Measurements from ENCODE around the gene SAV1.
"Not testable (repeated sequence)": the region's sequence is repeated elsewhere in the genome, so short reads cannot be mapped to it uniquely, and the experiment has no call there.

SAV1 gene

DNA sequence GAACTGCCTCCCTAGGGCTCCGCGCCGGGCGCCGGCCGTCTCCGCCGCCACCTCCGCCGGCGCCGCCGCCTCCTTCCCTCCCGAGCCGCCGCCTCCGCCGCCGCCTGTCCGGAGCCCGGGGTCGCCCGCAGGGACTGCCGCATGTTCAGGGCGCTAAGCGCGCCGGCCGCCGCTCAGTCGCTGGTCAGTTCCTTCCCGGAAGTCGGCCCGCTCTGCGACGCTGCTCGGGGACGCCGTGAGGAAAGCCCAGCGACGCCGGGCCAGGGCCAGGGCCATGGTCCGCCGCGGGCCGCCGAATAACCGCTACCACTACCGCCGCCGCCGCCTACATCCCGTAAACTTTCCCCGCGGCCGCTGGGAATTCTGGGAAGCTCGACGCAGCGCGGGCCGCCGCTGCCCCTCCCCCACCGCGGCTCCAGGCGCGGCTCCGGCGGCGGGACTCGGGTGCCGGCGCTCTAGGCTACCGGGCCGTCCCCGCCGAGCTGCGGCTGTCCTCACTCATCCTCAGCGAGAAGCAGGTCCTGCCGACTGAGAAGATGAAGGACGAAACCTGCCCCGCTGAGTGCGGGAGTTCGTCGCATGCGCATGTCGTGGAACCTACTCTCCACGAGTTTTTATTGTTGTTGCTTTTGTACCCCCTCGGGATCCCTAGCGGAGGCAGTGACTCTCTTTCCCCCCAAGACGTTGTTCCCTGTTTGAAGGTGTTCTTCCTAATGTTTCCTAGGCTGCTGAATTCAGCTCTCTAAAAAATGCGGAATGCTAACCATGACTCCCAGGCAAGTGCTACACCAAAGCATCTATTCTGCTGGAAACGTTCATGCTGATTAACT lies at the start of gene SAV1:
SAV1 (minus strand) TSS at position 311 of the 830 bp plus-strand sequence. CDS start 339 bp downstream, outside the sequence.
- DNase-seq, result peak; percentile 52 to 59

DNA sequence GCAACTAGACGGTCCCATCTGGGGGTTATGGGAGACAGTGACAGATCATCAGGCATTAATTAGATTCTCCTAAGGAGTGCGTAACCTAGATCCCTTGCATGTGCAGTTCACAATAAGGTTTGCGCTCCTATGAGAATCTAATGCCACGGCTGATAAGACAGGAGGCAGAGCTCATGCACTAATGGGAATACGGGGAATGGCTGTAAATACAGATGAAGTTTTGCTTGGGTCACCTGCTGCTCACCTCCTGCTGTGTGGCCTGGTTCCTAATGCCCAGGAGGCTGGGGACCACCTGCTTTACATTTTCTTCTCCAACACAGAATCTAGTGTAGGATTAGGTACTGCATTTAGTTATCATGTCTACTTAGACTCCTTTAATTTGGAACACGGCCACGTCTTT lies 49.7 kb upstream of the SAV1 start:
- no peak for DNase-seq

DNA sequence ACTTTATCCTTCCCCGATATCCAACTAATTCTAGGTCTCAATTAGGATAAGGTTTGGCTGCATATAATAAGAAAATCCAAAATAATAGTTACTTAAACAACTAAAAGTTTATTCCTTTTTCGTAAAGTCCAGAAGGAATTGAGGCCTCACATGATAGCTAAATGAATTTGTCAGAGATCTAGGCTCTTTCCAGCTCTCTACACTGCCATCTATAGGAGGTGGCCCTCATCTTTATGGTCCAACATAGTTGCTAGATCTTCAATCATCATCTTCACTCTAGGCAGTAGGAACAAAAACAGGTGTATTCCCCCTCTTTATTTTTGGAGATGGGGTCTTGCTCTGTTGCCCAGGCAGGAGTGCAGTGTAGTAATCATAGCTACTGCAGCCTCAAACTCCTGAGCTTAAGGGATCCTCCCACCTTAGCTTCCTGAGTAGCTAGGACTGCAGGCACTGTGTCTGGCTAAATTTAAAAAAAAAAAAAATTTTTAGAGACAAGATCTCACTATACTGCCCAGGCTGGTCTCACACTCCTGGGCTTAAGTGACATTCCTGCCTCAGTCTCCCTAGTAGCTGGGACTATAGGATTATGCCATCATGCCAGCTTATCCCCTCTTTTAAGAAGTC lies 46.5 kb upstream of the SAV1 start:
- peak in 1 of 2 donors; percentile 16 for DNase-seq

DNA sequence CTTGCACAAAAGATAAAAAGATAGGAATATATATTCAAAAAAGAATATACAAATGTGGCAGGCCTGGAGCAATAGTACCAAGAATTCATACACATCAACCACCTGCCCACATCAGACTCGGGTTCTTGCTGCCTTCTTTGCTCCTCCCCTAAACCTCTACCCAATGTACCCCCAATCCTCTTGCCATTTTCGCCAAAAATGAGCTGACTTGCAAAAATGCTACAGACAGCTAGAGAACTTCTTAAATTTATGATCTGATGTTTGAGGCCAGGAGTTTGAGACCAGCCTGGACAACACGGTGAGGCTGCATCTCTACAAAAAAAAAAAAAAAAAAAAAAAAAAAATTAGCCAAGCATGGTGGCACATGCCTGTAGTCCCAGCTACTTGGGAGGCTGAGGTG lies 42.9 kb upstream of the SAV1 start:
- no peak for DNase-seq

DNA sequence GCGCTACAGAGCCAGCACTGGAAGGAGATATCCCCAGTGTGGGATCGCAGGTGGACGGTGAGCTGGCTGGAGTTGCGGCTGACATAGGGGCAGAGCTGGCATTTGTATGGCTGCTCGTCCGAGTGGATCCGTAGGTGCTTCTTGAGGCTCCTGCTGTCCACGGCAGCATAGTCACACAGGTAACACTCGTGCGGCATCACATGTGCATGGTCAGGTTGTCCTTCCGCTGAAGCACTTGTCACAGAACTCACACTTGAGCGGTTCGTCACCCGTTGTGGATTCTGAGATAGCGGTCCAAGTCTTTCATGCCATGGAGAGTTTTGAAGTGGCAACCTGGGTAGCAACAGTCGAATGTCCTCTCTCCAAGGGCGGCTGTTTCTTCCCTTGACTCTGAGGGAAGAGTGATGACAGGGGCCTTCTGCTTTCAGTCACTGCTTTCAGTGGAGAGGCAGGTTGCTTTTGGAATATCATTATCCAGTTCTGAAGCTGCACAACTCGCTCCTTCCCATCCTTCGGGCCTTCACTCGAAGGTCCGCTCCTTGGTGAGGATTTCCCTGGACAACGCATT lies 37.0 kb upstream of the SAV1 start:
- no peak for DNase-seq

DNA sequence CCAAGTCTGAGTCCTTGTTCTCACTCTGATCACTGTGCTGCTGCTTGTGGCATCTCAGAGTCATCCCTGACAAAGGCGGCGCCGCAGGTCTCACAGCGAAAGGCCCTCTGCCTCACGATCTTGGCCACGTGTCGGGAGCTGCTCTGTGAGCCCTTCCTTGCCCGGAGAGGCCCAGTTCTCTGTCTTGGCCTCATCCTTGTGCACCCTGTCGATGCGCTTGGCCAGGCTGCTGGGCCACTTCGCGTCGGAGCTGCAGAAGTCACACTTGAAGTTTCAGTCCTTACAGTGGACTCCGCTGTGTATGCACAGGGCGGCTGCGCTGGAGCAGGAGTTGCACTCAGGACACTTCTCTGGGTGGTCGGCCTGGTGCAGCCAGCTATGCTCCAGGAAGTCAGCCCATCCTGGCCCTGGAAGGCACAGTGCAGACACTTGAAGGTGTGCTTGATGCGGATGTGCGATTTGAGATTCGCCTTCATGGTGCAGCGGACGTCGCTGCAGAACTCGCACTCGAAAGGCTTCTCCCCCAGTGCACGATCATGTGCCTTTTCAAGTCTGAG lies 36.4 kb upstream of the SAV1 start:
- DNase-seq, result no peak

DNA sequence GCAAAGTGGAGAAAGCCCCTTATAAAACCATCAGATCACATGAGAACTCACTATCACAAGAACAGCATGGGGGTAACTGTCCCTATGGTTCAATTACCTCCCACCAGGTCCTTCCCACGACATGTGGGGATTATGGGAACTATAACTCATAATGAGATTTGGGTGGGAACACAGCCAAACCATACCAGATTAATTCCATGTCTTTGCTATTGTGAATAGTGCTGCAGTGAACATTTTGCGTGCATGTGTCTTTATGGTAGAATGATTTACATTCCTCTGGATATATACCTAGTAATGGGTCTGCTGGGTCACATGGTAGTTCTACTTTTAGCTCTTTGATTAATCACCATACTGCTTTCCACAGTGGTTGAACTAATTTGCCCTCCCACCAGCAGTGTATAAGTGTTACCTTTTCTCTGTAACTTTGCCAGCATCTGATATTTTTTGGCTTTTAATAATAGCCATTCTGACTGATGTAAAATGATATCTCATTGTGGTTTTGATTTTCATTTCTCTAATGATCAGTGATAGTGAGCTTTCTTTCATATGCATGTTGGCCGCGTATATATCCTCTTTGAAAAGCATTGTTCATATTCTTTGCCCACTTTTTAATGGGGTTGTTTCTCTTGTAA lies 29.7 kb upstream of the SAV1 start:
- DNase-seq, result no peak

DNA sequence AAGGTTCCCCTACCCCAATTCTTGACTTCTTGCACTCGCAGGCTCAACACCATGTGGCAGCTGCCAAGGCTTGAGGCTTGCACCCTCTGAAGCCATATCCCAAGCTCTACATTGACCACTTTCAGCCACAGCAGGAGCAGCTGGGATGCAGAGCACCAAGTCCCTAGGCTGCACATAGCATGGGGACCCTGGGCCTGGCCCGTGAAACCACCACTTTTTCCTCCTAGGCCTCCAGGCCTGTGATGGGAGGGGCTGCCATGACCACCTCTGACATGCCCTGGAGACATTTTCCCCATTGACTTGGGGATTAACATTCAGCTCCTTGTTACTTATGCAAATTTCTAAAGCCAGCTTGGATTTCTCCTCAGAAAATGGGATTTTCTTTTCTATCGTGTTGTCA lies 26.2 kb upstream of the SAV1 start:
- DNase-seq, result not testable (repeated sequence)

DNA sequence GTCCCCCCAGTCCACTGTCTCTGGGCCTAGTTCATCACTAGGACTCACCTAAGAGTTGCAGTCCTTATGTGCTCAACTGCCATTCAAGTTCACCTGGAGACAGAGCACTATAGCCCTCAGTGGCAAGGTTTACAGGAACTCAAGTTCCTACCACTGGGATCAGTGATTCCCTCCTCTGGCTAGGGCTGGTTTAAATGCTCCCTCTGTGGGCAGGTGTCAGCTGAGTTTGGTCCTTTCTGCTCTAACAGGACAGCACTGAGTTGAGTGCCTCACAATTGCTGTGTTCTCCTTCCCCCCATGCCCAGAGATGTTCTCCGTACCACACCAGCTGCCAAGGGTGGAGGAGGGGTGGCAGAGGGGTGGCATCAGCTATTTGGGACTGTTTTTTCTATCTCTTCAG lies 20.8 kb upstream of the SAV1 start:
- no peak for DNase-seq

DNA sequence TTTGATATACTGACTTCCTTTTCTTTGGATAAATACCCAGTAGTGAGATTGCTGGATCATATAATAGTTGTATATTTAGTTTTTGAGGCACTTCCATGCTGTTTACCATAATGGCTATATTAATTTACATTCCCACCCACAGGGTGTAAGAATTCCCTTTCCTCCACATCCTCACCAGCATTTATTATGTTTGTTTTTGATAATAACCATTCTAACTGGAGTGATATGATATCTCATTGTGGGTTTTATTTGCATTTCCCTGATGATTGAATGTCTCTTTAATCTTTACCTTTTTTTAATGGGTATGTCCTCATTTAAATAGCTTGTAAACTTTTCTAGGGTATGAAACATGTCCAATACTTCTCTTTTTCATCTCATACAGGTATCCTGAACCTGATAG lies 11.6 kb upstream of the SAV1 start:
- no peak for DNase-seq

DNA sequence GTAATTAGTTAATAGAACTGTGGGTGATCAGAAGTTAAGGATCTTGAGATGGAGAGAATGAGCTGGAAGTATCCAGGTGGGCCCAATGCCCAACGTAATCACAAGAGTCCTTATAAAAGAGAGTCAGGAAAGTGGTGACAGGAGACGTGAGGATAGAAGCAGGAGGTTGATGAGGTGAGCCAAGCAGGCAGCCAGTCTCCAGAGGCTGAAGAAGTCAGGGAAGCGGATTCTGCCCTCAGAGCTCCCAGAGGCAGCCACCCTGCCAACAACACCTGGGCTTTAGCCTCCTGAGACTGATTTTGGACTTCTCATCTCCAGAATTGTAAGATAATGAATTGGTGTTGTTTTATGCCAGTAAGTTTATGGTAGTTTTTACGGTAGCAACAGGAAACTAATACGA lies 10.1 kb upstream of the SAV1 start:
- no peak for DNase-seq

DNA sequence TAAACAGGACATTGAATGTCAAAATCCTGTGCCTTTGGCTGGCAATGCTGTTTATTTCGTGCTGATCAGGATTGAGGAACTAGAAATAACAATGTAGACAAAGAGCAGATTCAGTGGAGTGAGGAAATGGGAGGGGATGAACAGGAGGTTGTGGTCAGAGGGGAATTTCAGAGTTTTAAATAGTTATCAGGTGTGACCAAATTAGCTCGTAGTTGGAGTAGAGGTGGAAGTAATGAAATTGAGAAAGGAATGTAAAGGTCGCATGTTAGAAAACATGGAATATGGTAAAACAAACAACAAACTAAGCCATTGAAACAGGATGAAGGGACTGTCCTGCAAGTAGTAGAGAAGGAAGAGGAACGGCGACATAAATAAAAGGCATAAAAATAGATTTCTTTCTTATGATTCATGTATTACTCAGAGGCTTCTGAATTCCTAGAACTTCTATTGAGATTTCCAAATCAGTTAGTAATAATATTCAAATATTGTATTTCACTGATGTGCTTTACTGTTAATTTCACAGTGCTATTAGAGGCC lies 9.5 kb upstream of the SAV1 start:
- DNase-seq, result no peak

DNA sequence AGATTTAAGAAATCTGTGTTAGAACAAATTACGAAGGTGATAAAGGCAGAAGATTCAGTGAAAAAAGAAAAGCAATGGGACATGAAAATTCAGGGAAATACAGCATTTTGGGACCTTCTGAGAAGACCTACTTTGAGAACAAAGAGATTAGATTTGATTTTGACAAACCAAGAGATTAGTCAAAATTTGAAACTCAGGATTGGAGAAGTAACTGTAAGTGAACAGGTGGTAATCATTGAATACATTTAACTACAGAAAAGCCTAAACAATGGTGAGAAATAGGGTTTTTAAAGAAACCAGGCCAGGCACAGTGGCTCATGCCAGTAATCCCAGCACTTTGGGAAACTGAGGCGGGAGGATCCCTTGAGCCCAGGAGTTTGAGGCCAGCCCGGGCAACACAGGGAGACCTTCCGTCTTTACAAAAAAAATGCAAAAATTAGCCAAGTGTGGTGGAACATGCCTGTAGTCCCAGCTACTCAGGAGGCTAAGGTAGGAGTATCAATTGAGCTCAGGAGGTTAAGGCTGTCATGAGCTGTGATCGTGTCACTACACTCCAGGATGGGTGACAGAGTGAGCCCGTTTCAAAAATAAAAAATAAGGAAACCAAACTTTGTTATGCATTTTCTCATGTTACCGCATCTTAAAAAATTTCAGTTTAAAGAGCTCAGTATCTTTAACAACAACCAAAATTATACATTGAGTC lies 8.9 kb upstream of the SAV1 start:
- no peak for DNase-seq

DNA sequence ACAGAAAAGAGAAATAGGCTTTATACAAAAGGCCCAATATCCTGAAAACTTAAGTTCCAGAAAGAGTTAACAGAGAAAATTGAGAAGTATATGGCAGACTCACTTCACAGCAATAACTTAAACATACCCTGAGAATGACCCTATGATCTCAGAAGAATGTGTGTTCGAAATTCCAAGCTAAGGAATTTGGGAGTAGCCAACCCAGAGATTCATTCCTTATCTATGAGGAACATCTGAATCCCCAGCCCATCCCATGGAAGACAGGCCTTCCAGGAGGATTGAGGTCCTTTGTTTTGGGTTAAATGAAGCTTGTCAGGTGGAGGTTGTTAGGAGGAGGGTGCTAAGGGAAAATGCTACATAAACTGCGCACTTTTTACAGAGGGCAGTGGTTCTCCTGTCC lies 7.5 kb upstream of the SAV1 start:
- DNase-seq, result no peak

DNA sequence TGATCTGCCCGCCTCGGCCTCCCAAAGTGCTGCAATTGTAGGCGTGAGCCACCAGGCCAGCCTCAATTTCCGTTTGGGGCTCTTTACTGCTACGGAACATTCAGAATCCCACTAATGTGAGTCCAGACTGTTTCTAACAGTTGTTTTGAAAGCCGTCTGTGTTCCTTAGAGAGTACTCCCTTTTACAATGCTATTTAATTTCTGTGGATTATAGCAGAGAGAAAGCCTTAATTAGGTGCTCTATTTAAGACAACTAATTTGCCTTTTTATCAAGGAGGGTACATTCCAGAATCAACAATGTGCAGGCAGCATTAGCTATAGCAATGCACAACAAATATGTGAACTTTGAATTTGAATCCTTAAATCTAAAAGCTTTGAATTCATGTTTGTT lies 2.8 kb upstream of the SAV1 start:
- DNase-seq, result no peak

DNA sequence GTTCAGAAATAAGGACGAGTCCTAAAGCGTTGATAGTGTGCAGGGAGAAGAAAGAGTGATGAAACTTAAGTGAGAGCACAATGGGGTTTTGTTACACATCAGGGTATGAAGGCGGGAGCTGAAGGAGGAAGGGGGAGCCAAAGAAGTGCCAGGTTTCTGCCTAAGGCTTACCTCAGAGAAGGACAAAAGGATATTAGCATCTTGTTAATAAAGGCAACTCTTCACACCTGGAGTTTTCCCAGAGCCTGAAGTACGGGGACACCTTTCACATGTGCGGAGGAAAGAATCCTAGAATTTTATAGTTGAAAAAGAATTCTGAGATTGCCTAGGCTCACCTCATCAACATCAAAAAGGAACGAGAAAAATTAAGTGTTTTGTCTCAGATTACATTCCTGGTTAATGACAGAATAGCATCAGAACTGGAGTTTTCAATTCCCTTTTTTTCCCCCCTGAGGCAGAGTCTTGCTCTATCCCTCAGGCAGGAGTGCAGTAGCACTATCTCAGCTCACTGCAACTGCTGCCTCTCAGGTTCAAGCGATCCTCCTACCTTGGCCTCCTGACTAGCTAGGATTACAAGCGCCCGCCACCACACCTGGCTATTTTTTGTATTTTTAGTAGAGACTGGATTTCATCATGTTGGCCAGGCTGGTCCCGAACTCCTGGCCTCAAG lies 2.2 kb upstream of the SAV1 start:
- DNase-seq, result no peak

DNA sequence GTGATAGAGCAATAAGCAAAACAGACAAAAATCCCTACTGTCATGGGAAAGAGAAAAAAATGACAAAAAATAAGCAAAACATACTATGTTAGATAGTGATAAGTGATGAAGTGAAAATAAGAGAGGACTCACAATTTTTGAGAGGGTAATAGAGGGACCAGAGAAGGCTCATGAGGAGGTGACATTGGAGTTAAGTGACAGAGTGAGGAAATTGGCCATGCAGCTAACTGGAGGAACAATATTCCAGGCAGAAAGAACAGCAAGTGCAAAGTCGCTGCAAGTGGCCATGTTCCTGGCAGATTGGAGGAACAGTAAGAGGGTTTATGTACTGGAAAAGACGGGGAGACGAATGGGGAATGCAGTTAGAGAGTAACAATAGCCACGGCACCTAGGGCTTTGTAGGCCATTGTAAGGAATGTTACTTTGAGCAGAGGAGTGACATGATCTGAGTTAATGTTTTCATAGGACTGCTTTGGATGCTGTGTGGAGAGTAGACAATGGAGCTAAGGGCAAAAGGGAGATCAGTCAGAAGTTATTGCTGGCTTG lies 1.4 kb upstream of the SAV1 start:
- no peak for DNase-seq

DNA sequence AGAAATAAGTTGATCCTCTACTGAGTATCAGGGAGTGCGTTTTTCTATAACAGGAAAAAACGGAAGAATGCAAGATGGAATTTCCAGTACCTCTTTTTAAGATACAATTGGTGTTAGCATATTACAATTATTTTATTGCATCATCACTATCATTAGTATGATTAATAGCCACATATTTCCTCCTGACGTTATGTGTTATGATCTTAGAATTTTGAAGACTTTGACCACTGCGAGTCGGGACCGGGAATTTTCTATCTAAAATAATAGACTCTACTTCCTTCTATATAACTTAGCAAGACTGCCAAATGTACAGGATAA lies 679 bp upstream of the SAV1 start:
- no peak for DNase-seq

DNA sequence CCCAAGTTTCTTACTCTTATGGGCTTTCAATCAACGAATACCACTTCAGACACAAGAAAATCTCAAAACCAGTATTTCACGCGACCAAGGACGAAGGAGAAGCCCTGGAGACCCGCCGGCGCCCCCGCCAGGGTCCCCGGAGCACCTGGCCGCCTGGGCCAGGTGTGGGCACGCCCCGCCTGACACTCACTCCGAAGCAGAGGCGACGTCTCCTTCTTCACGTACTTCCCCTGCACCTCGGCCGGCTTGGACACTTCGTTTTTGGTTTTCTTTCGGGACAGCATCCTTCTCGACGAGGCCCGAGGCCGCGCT lies 466 bp downstream of the SAV1 start:
- peak; percentile 33 to 52 for DNase-seq

DNA sequence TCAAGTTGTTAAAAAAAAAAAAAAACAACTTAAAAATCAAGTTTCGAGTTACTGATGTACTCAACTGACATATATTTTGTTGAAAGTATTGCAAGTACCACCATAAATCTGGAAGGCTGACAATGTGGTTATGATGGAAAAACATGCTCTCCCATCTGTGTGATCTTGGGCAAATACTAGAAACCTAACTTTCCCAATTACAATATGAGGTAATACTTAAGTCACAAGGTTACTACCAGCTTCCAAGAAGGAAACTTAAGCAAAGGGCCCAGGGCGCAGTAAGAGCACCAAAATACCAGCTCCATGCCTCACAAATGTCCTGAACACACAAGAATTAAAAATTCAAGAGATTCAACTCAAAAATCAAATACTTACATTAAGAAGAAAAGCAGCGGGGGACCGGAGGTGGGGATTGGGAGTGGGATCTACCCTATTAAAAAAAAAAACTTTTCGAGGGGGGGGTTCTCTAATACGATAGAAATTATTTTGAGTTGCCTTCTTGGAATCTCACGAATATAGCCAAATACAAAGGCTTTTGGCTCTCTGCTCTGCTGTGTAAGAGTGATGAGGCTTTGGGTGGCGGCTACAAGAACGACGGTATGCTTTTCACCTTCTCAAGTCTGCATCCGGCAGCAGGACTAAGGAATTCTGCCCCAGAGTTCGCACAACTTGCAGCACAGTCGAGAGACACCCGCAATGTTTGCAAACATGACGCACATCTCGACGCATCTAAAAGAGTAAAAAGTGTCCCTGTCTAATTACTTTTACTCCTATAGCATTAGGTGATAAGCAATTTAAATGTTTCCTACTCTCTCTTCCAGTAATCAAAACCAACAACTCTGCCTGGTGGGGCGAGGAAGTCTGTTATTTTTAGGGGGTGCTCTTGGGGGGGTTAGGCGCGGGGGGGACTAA lies 1.1 kb downstream of the SAV1 start:
- DNase-seq, result peak; percentile 22 to 42

DNA sequence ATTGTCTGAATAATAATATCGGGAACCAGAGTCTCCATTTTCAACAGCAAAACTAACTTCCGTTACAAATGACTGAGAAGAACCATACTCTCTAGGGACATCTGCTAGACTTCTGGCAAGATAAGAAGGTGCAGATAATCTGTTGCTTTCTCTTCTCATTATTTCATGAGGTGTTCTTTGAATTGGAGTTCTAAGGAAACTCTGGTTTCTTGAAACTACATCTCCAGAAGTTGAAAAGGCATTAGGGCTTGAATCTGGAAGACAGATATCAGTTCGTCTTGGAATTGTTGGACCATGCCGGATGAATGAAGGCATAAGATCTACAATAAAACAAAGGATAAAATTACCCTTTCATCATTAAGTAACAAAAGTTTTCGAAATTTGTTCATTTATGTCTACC lies 2.8 kb downstream of the SAV1 start:
- not testable (repeated sequence) for DNase-seq

All from CD4-positive, alpha-beta T cell treated with Interleukin-4 for 1 hour (primary cell).